ENCODE results near the gene FAM110C. TPM values are rescaled to one million over a fixed set of nuclear protein-coding genes. Genes with fewer than 3 reads are reported as not detected.

The FAM110C gene
- total RNA-seq, 1 donor from 2014 or later = 1.3 TPM

GRCh38 chr2:40465-40864 is 5.8 kb downstream of the FAM110C start:
- DNase-seq (ENCODE audit: low spot score) = no peak
- Mint-ChIP-seq H3K27ac (ENCODE audit: unreplicated experiment) (no peak overlapping the region), H3K4me1 (ENCODE audit: low read depth) (peaks cover 5% of the 10 kb centered on the region), H3K9me3 (ENCODE audit: low read depth) (no peaks in the 10 kb centered on the region), H3K36me3 (ENCODE audit: low read depth) (peaks cover 2% of the 10 kb centered on the region), H3K4me3 (ENCODE audit: unreplicated experiment) (no peak overlapping the region), H3K27me3 (ENCODE audit: low read depth) (peaks cover 41% of the 10 kb centered on the region)
- TF ChIP-seq CTCF (IDR thresholded peaks at IDR 0.05) = no peak

- no peak for DNase-seq (ENCODE audit: low spot score)
- Mint-ChIP-seq H3K36me3 (ENCODE audit: low read depth) (peaks cover 2% of the 10 kb centered on the region), H3K9me3 (ENCODE audit: low read depth) (no peaks in the 10 kb centered on the region), H3K4me1 (ENCODE audit: low read depth) (no peaks in the 10 kb centered on the region), H3K27me3 (ENCODE audit: low read depth) (peaks cover 17% of the 10 kb centered on the region), H3K27ac (ENCODE audit: unreplicated experiment) (no peak overlapping the region), H3K4me3 (ENCODE audit: unreplicated experiment) (no peak overlapping the region)
- no peak for TF ChIP-seq CTCF (IDR thresholded peaks at IDR 0.05)
Observed at GRCh38 chr2:38155-38554, 8.2 kb downstream of the FAM110C start.

- H3K9me3 Mint-ChIP-seq (ENCODE audit: low read depth) = no peaks in the 10 kb centered on the region
- H3K36me3 Mint-ChIP-seq (ENCODE audit: low read depth) = peaks cover 2% of the 10 kb centered on the region
- no peaks in the 10 kb centered on the region for H3K4me1 Mint-ChIP-seq (ENCODE audit: low read depth)
- H3K27ac Mint-ChIP-seq (ENCODE audit: unreplicated experiment) = no peak overlapping the region
- no peak for DNase-seq (ENCODE audit: low spot score)
- H3K27me3 Mint-ChIP-seq (ENCODE audit: low read depth) = peaks cover 16% of the 10 kb centered on the region
- no peak overlapping the region for H3K4me3 Mint-ChIP-seq (ENCODE audit: unreplicated experiment)
- TF ChIP-seq CTCF (IDR thresholded peaks at IDR 0.05) = no peak
Observed at GRCh38 chr2:36318-36717, 10.0 kb downstream of the FAM110C start.

GRCh38 chr2:35852-36251 is 10.5 kb downstream of the FAM110C start:
- H3K27ac Mint-ChIP-seq (ENCODE audit: unreplicated experiment) = no peak overlapping the region

GRCh38 chr2:33620-34019 is 12.7 kb downstream of the FAM110C start:
- H3K36me3 Mint-ChIP-seq (ENCODE audit: low read depth) = no peaks in the 10 kb centered on the region
- no peaks in the 10 kb centered on the region for H3K9me3 Mint-ChIP-seq (ENCODE audit: low read depth)
- TF ChIP-seq CTCF (IDR thresholded peaks at IDR 0.05) = no peak
- no peak overlapping the region for H3K27ac Mint-ChIP-seq (ENCODE audit: unreplicated experiment)
- H3K4me1 Mint-ChIP-seq (ENCODE audit: low read depth) = no peaks in the 10 kb centered on the region
- no peak for DNase-seq (ENCODE audit: low spot score)
- H3K27me3 Mint-ChIP-seq (ENCODE audit: low read depth) = peaks cover 5% of the 10 kb centered on the region
- H3K4me3 Mint-ChIP-seq (ENCODE audit: unreplicated experiment) = no peak overlapping the region

More at GRCh38 chr2:35852-36251, 10.5 kb downstream of the FAM110C start:
- no peak for TF ChIP-seq CTCF (IDR thresholded peaks at IDR 0.05)
- H3K4me1 Mint-ChIP-seq (ENCODE audit: low read depth) = no peaks in the 10 kb centered on the region
- H3K4me3 Mint-ChIP-seq (ENCODE audit: unreplicated experiment) = no peak overlapping the region
- peaks cover 2% of the 10 kb centered on the region for H3K36me3 Mint-ChIP-seq (ENCODE audit: low read depth)
- peaks cover 16% of the 10 kb centered on the region for H3K27me3 Mint-ChIP-seq (ENCODE audit: low read depth)
- H3K9me3 Mint-ChIP-seq (ENCODE audit: low read depth) = no peaks in the 10 kb centered on the region
- no peak for DNase-seq (ENCODE audit: low spot score)

Data from chondrocyte (in vitro differentiated cells).